ENCODE measurements around the gene VPREB3. TPM values are rescaled to one million over a fixed set of nuclear protein-coding genes. Genes with fewer than 3 reads are reported as not detected.

Gene VPREB3
- total RNA-seq, 1 donor from 2014 or later = not detected

- no peak for DNase-seq (ENCODE audit: low spot score in 2 of 2, unreplicated experiment in 2 of 2)
- H3K4me1 Mint-ChIP-seq = peaks cover 7% of the 10 kb centered on the region
- no peak overlapping the region for H3K4me3 Mint-ChIP-seq
- H3K9me3 Mint-ChIP-seq = no peaks in the 10 kb centered on the region
- no peaks in the 10 kb centered on the region for H3K36me3 Mint-ChIP-seq
- TF ChIP-seq CTCF (IDR thresholded peaks at IDR 0.05; ENCODE audit: unreplicated experiment) = no peak
- no peaks in the 10 kb centered on the region for H3K27me3 Mint-ChIP-seq (ENCODE audit: low read depth)
- H3K27ac Mint-ChIP-seq = no peak overlapping the region
Measured at GRCh38 chr22:23722160-23722559, 32.1 kb downstream of the VPREB3 start.

GRCh38 chr22:23720855-23721254 is 33.4 kb downstream of the VPREB3 start:
- Mint-ChIP-seq H3K27me3 (ENCODE audit: low read depth) (no peaks in the 10 kb centered on the region), H3K4me1 (peaks cover 9% of the 10 kb centered on the region), H3K4me3 (no peak overlapping the region), H3K9me3 (no peaks in the 10 kb centered on the region), H3K27ac (no peak overlapping the region), H3K36me3 (no peaks in the 10 kb centered on the region)
- TF ChIP-seq CTCF (IDR thresholded peaks at IDR 0.05; ENCODE audit: unreplicated experiment) = no peak
- DNase-seq (ENCODE audit: low spot score in 2 of 2, unreplicated experiment in 2 of 2) = no peak

GRCh38 chr22:23718371-23719165 is 35.7 kb downstream of the VPREB3 start:
- Mint-ChIP-seq H3K4me3 (peak overlapping the region; percentile 31), H3K27me3 (ENCODE audit: low read depth) (no peaks in the 10 kb centered on the region), H3K9me3 (no peaks in the 10 kb centered on the region), H3K36me3 (peaks cover 9% of the 10 kb centered on the region), H3K27ac (no peak overlapping the region), H3K4me1 (peaks cover 12% of the 10 kb centered on the region)
- no peak for TF ChIP-seq CTCF (IDR thresholded peaks at IDR 0.05; ENCODE audit: unreplicated experiment)
- no peak for DNase-seq (ENCODE audit: low spot score in 2 of 2, unreplicated experiment in 2 of 2)

- H3K27ac Mint-ChIP-seq = peak overlapping the region; percentile 80
Measured at GRCh38 chr22:23716811-23717801, 37.1 kb downstream of the VPREB3 start.

More at GRCh38 chr22:23716811-23717801, 37.1 kb downstream of the VPREB3 start:
- Mint-ChIP-seq H3K4me3 (peak overlapping the region; percentile 70), H3K27me3 (ENCODE audit: low read depth) (no peaks in the 10 kb centered on the region), H3K9me3 (no peaks in the 10 kb centered on the region), H3K36me3 (peaks cover 9% of the 10 kb centered on the region), H3K4me1 (peaks cover 10% of the 10 kb centered on the region)
- DNase-seq (ENCODE audit: low spot score in 2 of 2, unreplicated experiment in 2 of 2) = peak; percentile 69 to 86
- TF ChIP-seq CTCF (IDR thresholded peaks at IDR 0.05; ENCODE audit: unreplicated experiment) = no peak
